Skeletal muscle satellite cell (primary cell): Measurements from ENCODE around the gene CTAGE15. TPM values are rescaled to one million over a fixed set of nuclear protein-coding genes. Genes with fewer than 3 reads are reported as not detected.

Source experiments
- small RNA-seq: library from RNA; depleted of rRNA; stranded (forward); fragments of <200 nt; gene quantifications from one replicate; pipeline ENCODE3, GENCODE V24; 2012

The CTAGE15 gene

Small RNA genes within 50 kb of the gene (small RNA-seq; reads per million reads assigned to genes)
- not detected for gene AC073264.2
- not detected for gene RNU6-162P
